NT2/D1 (cell line): ENCODE measurements around the gene CD1D.

ENCODE experiments used
- SUZ12 ChIP-seq: IDR thresholded peaks from 2 replicates; pipeline ENCODE4 v1.6.1; 2011; ENCODE audit not compliant: insufficient read length, insufficient read depth; ENCODE audit errors: extremely low read depth
- YY1 ChIP-seq: IDR thresholded peaks from 2 replicates; pipeline ENCODE4 v1.6.1; 2011; ENCODE audit not compliant: insufficient read length, insufficient read depth
- ZNF274 ChIP-seq: IDR thresholded peaks from 2 replicates; pipeline ENCODE4 v1.6.1; 2011; ENCODE audit warnings: mild to moderate bottlenecking, low read depth, low read length

DNA sequence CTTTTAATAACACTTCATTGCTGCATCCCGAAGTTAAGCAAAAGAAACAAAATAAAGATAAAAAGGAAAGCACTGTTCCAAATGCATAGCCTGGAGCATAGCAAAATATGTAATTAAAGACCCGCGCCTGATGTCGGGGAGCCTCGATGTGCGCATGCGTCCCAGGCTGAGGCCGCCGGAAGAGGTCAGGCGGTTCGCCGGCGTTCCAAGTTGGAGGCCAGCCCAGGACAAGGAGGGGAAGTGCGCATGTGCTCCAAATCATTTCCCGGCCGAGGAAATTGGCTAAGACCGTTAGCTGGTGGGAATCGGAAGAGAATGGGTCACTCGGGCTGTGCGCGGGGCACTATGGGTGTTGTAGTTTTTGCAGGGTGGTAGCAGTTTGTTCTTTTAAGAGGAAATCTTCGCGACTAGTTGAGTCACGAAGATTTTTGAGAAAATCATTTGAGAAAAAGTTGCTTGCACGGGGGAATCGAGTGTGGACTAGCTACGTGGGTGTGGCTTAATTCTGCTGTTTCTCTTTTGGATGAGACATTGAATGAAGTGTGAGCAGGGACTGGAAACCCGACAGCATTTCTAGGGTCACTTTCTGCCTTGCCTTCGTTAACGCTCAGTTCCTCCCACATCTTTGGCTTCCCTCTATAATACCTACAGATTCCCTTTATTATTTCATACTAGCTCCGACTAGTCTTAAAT, 31.0 kb upstream of the CD1D start:
- no peak for TF ChIP-seq ZNF274
- TF ChIP-seq YY1: no peak
- TF ChIP-seq SUZ12: no peak
